22Rv1 (cell line): ENCODE results near the gene FGF5.

Source experiments
- CTCF ChIP-seq: fragments of 450-650 bp; IDR thresholded peaks from 2 replicates; pipeline ENCODE4 v1.5.1; 2017; ENCODE audit warnings: mild to moderate bottlenecking
- ZFX ChIP-seq: fragments of 450-650 bp; IDR thresholded peaks from 2 replicates; pipeline ENCODE4 v1.6.1; 2017; ENCODE audit warnings: antibody characterized with exemption, borderline replicate concordance

GRCh38 chr4:80309294-80310004 lies 43.0 kb downstream of the FGF5 start:
- TF ChIP-seq CTCF (no peak), ZFX (no peak)
